GM23338 (cell line): ENCODE measurements around the gene MLXIPL. TPM values are rescaled to one million over a fixed set of nuclear protein-coding genes. Genes with fewer than 3 reads are reported as not detected.

Source experiments
- ATAC-seq: fragments of 200-7000 bp; cut with Tn5 transposase; 3 replicates; pipeline ENCODE4 v1.9.1; 2020
- DNase-seq: peaks from one replicate; pipeline ENCODE4 v3.0.0-alpha.2; 2015; ENCODE audit warnings: low spot score
- H2AFZ ChIP-seq: fragments of 200-600 bp; sonication (generic); 2 replicates; pipeline ENCODE4 v1.8.0; 2016; ENCODE audit warnings: antibody characterized with exemption, mild to moderate bottlenecking, moderate library complexity
- H3F3A ChIP-seq: fragments of 200-600 bp; sonication (generic); replicated peaks from 2 replicates; pipeline ENCODE4 v1.8.0; 2017; ENCODE audit warnings: antibody characterized with exemption, mixed run types, low read depth
- H3K27ac ChIP-seq: fragments of 200-600 bp; sonication (generic); 2 replicates; pipeline ENCODE4 v1.6.1; 2016; ENCODE audit warnings: low read depth
- H3K27me3 ChIP-seq: fragments of 200-600 bp; sonication (generic); 2 replicates; pipeline ENCODE4 v1.8.0; 2016; ENCODE audit warnings: mild to moderate bottlenecking, mixed run types, moderate library complexity; ENCODE audit not compliant: insufficient read depth
- H3K36me3 ChIP-seq: fragments of 200-600 bp; sonication (generic); 2 replicates; pipeline ENCODE4 v1.8.0; 2016; ENCODE audit warnings: mild to moderate bottlenecking; ENCODE audit not compliant: insufficient read depth
- H3K4me1 ChIP-seq: fragments of 200-600 bp; sonication (generic); 2 replicates; pipeline ENCODE4 v1.8.0; 2016; ENCODE audit warnings: mild to moderate bottlenecking, moderate library complexity; ENCODE audit not compliant: insufficient read depth
- H3K4me2 ChIP-seq: fragments of 200-600 bp; sonication (generic); 2 replicates; pipeline ENCODE4 v1.7.1; 2017; ENCODE audit warnings: mixed run types
- H3K4me3 ChIP-seq: fragments of 200-600 bp; sonication (generic); 2 replicates; pipeline ENCODE4 v1.6.1; 2016; ENCODE audit warnings: mixed run types
- H3K79me2 ChIP-seq: fragments of 200-600 bp; sonication (generic); replicated peaks from 2 replicates; pipeline ENCODE4 v1.8.0; 2017; ENCODE audit warnings: mild to moderate bottlenecking; ENCODE audit not compliant: insufficient read depth
- H3K9me2 ChIP-seq: fragments of 200-600 bp; sonication (generic); 2 replicates; pipeline ENCODE4 v1.8.0; 2017; ENCODE audit not compliant: insufficient read depth
- H4K20me1 ChIP-seq: fragments of 200-600 bp; sonication (generic); replicated peaks from 2 replicates; pipeline ENCODE4 v1.8.0; 2017; ENCODE audit warnings: mild to moderate bottlenecking; ENCODE audit not compliant: insufficient read depth
- H3K27ac Mint-ChIP-seq: 2 replicates; pipeline ENCODE4 v1.8.0; 2020; ENCODE audit warnings: inconsistent platforms, mild to moderate bottlenecking, moderate library complexity, mixed read lengths
- H3K27me3 Mint-ChIP-seq: 3 replicates; pipeline ENCODE4 v1.8.0; 2022; ENCODE audit warnings: low read depth, mild to moderate bottlenecking, moderate library complexity, mixed read lengths, inconsistent platforms; ENCODE audit not compliant: insufficient read depth, poor library complexity
- H3K36me3 Mint-ChIP-seq: 3 replicates; pipeline ENCODE4 v1.8.0; 2021; ENCODE audit warnings: low read depth, mild to moderate bottlenecking, inconsistent platforms, moderate library complexity, mixed read lengths
- H3K4me1 Mint-ChIP-seq: 3 replicates; pipeline ENCODE4 v1.8.0; 2020; ENCODE audit warnings: mild to moderate bottlenecking, inconsistent platforms, mixed read lengths
- H3K4me3 Mint-ChIP-seq: 3 replicates; pipeline ENCODE4 v1.8.0; 2021; ENCODE audit warnings: moderate library complexity, mild to moderate bottlenecking, inconsistent platforms, mixed read lengths
- H3K9me3 Mint-ChIP-seq: 3 replicates; pipeline ENCODE4 v1.8.0; 2020; ENCODE audit warnings: moderate library complexity, mild to moderate bottlenecking, inconsistent platforms, mixed read lengths
- CTCF ChIP-seq, 2 experiments: fragments of 200-600 bp in 1 of 2; sonication (generic) in 1 of 2; conservative IDR thresholded peaks; 2 replicates each; pipeline versions ENCODE4 v1.5.1 to v1.6.1; 2016 to 2017; ENCODE audit warnings: antibody characterized with exemption in 2 of 2, low read depth in 2 of 2, mild to moderate bottlenecking in 2 of 2, moderate library complexity in 1 of 2
- ETS1 ChIP-seq: IDR thresholded peaks from 2 replicates; pipeline ENCODE4 v1.6.1; 2016; ENCODE audit warnings: antibody characterized with exemption
- POLR2AphosphoS5 ChIP-seq: IDR thresholded peaks from 2 replicates; pipeline ENCODE4 v1.6.1; 2016; ENCODE audit warnings: antibody characterized with exemption, low read depth
- REST ChIP-seq: IDR thresholded peaks from one replicate; pipeline ENCODE4 v1.6.1; 2018; ENCODE audit warnings: antibody characterized with exemption; ENCODE audit not compliant: unreplicated experiment
- ZNF114 ChIP-seq: fragments of 250-450 bp; sonication (Bioruptor Pico); IDR thresholded peaks from 2 replicates; pipeline ENCODE4 v1.5.0; 2020; ENCODE audit warnings: mild to moderate bottlenecking, moderate library complexity
- ZNF462 ChIP-seq: fragments of 250-450 bp; sonication (Bioruptor Pico); IDR thresholded peaks from 2 replicates; pipeline ENCODE4 v1.5.0; 2020; ENCODE audit warnings: mild to moderate bottlenecking, moderate library complexity
- polyA plus RNA-seq: library from polyadenylated mRNA; unstranded; fragments of >200 nt; fragmentation: Nextera tagmentation; extraction: Ambion mirVana; gene quantifications from 2 replicates; pipeline ENCODE4 v1.2.1, GENCODE V29; 2016
- total RNA-seq: library from RNA; depleted of rRNA; stranded (reverse); fragments of >200 nt; shearing (Covaris generic); gene quantifications from 2 replicates; pipeline ENCODE4 v1.2.3, GENCODE V29; 2014

The MLXIPL gene
- total and polyA plus RNA-seq, 2 experiments from 2014 or later: 13.7 to 25.7 TPM

GRCh38 chr7:73578342-73579128 lies 45.8 kb downstream of the MLXIPL start, which contains the start of gene TBL2:
TBL2 (minus strand) TSS chr7:73578579; CDS start chr7:73578549, 30 bp downstream.
- Mint-ChIP-seq H3K36me3 (peaks cover 17% of the 10 kb centered on the region), H3K4me3 (peak within 1 kb of the TSS; percentile 86), H3K9me3 (no peaks in the 10 kb centered on the region), H3K27ac (peak within 1 kb of the TSS; percentile 92; the same call in 1 of the 2 replicates), H3K27me3 (peaks cover 21% of the 10 kb centered on the region), H3K4me1 (peaks cover 9% of the 10 kb centered on the region; the same call in 2 of the 3 replicates)
- peak; percentile 95 for ATAC-seq
- DNase-seq: peak; percentile 100
- Histone ChIP-seq H3K4me3 (peak within 1 kb of the TSS; percentile 95), H3K27ac (no peak within 1 kb of the TSS), H3K36me3 (no peaks in the 10 kb centered on the region; the same call in 1 of the 2 replicates), H2AFZ (peak within 1 kb of the TSS; percentile 83; the same call in 1 of the 2 replicates), H4K20me1 (peaks cover 5% of the 10 kb centered on the region), H3K4me1 (peaks cover 3% of the 10 kb centered on the region; the same call in 1 of the 2 replicates), H3K4me2 (peak within 1 kb of the TSS; percentile 99), H3K9me2 (no peaks in the 10 kb centered on the region), H3K79me2 (peaks cover 9% of the 10 kb centered on the region), H3F3A (no peaks in the 10 kb centered on the region), H3K27me3 (peaks cover 56% of the 10 kb centered on the region)
- TF ChIP-seq CTCF (conservative IDR thresholded peaks at IDR 0.05; ENCODE audit: low read depth in 2 of 2) (peak in 1 of 2 experiments; percentile 27; a peak in 2 of 4 replicates), ETS1 (0 out of 2 replicates have a peak, but pooled peaks have one; percentile 27), ZNF114 (CRISPR knock-in tag) (no peak), POLR2AphosphoS5 (peak; percentile 96), REST (no peak), ZNF462 (no peak)
